OCI-LY1 (cell line): ENCODE measurements around the gene SLC5A11.
A peak's percentile ranks its signal among the peaks of the same experiment; 100 is the strongest.

Experiments
- H2AFZ ChIP-seq: fragments of 200-600 bp; sonication (generic), shearing (Covaris generic); 2 replicates; pipeline ENCODE4 v1.6.0; 2014; ENCODE audit warnings: antibody characterized with exemption, mild to moderate bottlenecking, low read length
- H3F3A ChIP-seq: fragments of 200-600 bp; sonication (generic), shearing (Covaris generic); 2 replicates; pipeline ENCODE4 v1.6.0; 2014; ENCODE audit warnings: mild to moderate bottlenecking, antibody characterized with exemption, low read length, moderate library complexity; ENCODE audit not compliant: insufficient read depth
- H3K27ac ChIP-seq: fragments of 200-600 bp; sonication (generic); 2 replicates; pipeline ENCODE4 v1.5.1; 2014; ENCODE audit warnings: low read length, mixed run types, mild to moderate bottlenecking, low read depth; ENCODE audit not compliant: poor library complexity, severe bottlenecking
- H3K27me3 ChIP-seq: fragments of 200-600 bp; sonication (generic); 2 replicates; pipeline ENCODE4 v1.6.0; 2014; ENCODE audit warnings: antibody characterized with exemption, mild to moderate bottlenecking, low read length, moderate library complexity; ENCODE audit not compliant: insufficient read depth
- H3K36me3 ChIP-seq: fragments of 200-600 bp; sonication (generic); 2 replicates; pipeline ENCODE4 v1.6.1; 2014; ENCODE audit warnings: mild to moderate bottlenecking, antibody characterized with exemption, low read length, moderate library complexity, mixed read lengths; ENCODE audit not compliant: insufficient read depth
- H3K4me1 ChIP-seq: fragments of 200-600 bp; sonication (generic); 2 replicates; pipeline ENCODE4 v1.5.1; 2014; ENCODE audit warnings: mild to moderate bottlenecking, low read length, moderate library complexity; ENCODE audit not compliant: insufficient read depth, severe bottlenecking
- H3K4me2 ChIP-seq: fragments of 200-600 bp; sonication (generic), shearing (Covaris generic); 2 replicates; pipeline ENCODE4 v1.6.1; 2014; ENCODE audit warnings: low read length
- H3K4me3 ChIP-seq: fragments of 200-600 bp; sonication (generic); 2 replicates; pipeline ENCODE4 v1.5.1; 2014; ENCODE audit warnings: low read length, low read depth, mild to moderate bottlenecking, mixed read lengths; ENCODE audit not compliant: poor library complexity, severe bottlenecking
- H3K79me2 ChIP-seq: fragments of 200-600 bp; shearing (Covaris generic); 2 replicates; pipeline ENCODE4 v1.6.1; 2016; ENCODE audit warnings: mixed run types, low read length, mixed read lengths; ENCODE audit not compliant: insufficient read depth
- H3K9ac ChIP-seq: fragments of 200-600 bp; sonication (generic), shearing (Covaris generic); 2 replicates; pipeline ENCODE4 v1.6.1; 2014; ENCODE audit warnings: mild to moderate bottlenecking, low read length, mixed read lengths
- H3K9me2 ChIP-seq: fragments of 200-600 bp; sonication (generic), shearing (Covaris generic); 2 replicates; pipeline ENCODE4 v1.6.1; 2014; ENCODE audit warnings: low read depth, mild to moderate bottlenecking, low read length, mixed read lengths
- H3K9me3 ChIP-seq: fragments of 200-600 bp; shearing (Covaris generic); 2 replicates; pipeline ENCODE4 v1.6.1; 2014; ENCODE audit warnings: low read length, mixed read lengths
- H4K20me1 ChIP-seq: fragments of 200-600 bp; sonication (generic), shearing (Covaris generic); 2 replicates; pipeline ENCODE4 v1.6.0; 2016; ENCODE audit warnings: mild to moderate bottlenecking, low read length; ENCODE audit not compliant: insufficient read depth
- EZH2 ChIP-seq: fragments of 200-600 bp; sonication (generic), shearing (Covaris generic); IDR thresholded peaks from 2 replicates; pipeline ENCODE4 v1.8.0; 2017; ENCODE audit warnings: borderline replicate concordance, mixed run types, mild to moderate bottlenecking, antibody characterized with exemption, low read length, moderate library complexity, mixed read lengths
- TF ChIP-seq, protein P1 (sequence below): fragments of 200-600 bp; sonication (generic), shearing (Covaris generic); IDR thresholded peaks from 2 replicates; pipeline ENCODE4 v1.5.1; 2017; ENCODE audit warnings: mild to moderate bottlenecking, antibody characterized with exemption, low read length, moderate library complexity, mixed read lengths

Gene SLC5A11

DNA sequence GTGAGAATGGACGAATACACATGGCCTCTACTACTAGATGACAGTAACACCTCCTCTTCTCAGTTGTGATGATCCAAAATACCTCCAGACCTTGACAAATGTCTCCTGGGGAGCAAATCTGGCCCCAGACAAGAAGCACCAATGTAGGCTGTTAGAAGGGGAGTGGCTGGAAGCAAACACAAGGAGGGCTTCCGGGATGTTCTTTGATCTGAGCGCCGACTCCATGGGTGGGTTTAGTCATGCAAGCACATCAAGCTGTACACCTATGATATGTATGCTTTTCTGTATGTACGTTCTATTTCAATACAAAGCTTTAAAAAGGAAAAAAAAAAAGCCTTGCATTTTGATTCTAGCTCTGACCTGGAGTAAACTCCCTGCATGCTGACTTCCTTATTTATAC lies 108.0 kb downstream of the SLC5A11 start:
- Histone ChIP-seq H3K4me3 (no peak overlapping the region), H3K9ac (no peak overlapping the region), H3K9me3 (no peaks in the 10 kb centered on the region), H3K9me2 (no peaks in the 10 kb centered on the region), H2AFZ (no peak overlapping the region), H3K27me3 (no peaks in the 10 kb centered on the region), H4K20me1 (no peaks in the 10 kb centered on the region), H3K4me2 (no peak overlapping the region), H3K4me1 (no peaks in the 10 kb centered on the region), H3K79me2 (no peaks in the 10 kb centered on the region), H3K27ac (no peak overlapping the region), H3K36me3 (peaks cover 54% of the 10 kb centered on the region), H3F3A (no peaks in the 10 kb centered on the region; the same call in 1 of the 2 replicates)
- TF ChIP-seq, protein P1, sequence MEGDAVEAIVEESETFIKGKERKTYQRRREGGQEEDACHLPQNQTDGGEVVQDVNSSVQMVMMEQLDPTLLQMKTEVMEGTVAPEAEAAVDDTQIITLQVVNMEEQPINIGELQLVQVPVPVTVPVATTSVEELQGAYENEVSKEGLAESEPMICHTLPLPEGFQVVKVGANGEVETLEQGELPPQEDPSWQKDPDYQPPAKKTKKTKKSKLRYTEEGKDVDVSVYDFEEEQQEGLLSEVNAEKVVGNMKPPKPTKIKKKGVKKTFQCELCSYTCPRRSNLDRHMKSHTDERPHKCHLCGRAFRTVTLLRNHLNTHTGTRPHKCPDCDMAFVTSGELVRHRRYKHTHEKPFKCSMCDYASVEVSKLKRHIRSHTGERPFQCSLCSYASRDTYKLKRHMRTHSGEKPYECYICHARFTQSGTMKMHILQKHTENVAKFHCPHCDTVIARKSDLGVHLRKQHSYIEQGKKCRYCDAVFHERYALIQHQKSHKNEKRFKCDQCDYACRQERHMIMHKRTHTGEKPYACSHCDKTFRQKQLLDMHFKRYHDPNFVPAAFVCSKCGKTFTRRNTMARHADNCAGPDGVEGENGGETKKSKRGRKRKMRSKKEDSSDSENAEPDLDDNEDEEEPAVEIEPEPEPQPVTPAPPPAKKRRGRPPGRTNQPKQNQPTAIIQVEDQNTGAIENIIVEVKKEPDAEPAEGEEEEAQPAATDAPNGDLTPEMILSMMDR: no peak
- TF ChIP-seq EZH2: no peak

DNA sequence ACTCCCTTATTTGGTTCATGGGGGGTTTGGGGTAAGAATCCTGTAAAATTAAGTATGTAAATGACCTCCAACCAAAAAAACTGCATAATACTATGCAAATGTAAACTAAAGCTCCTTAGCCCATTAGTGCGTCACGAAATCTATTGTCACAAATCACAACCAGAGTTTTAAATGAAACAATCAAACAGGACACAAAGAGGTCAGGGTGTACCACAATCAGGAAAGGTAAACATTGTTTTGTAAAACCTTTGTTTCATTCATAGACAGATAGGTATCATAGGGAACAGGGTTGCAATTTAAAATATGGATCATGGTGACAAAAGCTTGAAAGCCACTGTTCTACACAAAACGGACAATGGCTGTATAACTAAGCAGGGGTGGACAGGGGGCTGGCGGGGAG lies 108.4 kb downstream of the SLC5A11 start:
- no peaks in the 10 kb centered on the region for H3K9me2 ChIP-seq
- no peaks in the 10 kb centered on the region for H4K20me1 ChIP-seq
- no peak overlapping the region for H3K4me3 ChIP-seq
- no peaks in the 10 kb centered on the region for H3K79me2 ChIP-seq
- no peak overlapping the region for H3K27ac ChIP-seq
- no peaks in the 10 kb centered on the region; the same call in 1 of the 2 replicates for H3F3A ChIP-seq
- no peaks in the 10 kb centered on the region for H3K9me3 ChIP-seq
- peaks cover 54% of the 10 kb centered on the region for H3K36me3 ChIP-seq
- H2AFZ ChIP-seq: no peak overlapping the region
- no peaks in the 10 kb centered on the region for H3K27me3 ChIP-seq
- H3K4me1 ChIP-seq: no peaks in the 10 kb centered on the region
- H3K4me2 ChIP-seq: no peak overlapping the region
- H3K9ac ChIP-seq: no peak overlapping the region
- no peak for TF ChIP-seq EZH2
- TF ChIP-seq, protein P1: no peak

DNA sequence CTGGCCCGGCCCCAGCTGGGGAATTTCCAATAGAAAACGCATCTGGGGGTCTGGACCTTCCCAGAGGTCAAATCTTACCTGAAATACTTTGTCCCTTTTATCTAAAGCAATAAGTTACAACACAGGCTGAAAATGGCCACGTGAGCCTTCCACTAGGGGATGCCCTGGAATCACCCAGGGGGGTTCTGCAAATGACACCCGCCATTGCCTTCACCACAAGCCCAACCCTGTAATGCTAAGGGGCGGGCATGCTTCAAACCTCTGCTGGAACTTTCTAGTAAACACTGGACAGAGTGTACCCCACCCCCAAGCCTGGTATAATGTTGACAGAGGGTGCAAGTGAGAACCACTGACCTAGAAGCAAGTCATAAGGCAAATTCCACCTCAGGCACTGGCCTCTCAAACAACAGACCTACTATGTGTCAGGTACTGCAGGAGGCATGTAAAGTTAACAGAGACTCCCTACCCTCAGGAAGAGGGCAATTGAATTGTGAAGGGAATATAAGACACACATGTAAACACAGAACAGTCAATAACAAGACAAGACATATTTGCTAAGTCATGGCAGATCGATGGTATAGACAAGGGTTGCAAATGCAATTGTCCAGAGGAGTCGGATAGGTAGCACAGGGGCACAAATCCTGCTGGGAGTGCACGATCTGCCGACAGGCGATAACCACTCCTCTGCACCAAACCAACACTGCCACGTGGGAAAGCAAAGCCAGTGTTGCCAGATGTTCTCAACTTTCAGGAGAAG lies 110.4 kb downstream of the SLC5A11 start:
- TF ChIP-seq EZH2: no peak
- TF ChIP-seq, protein P1: 0 out of 2 replicates have a peak, but pooled peaks have one; percentile 16
- no peak overlapping the region for H3K27ac ChIP-seq
- no peaks in the 10 kb centered on the region for H3K4me1 ChIP-seq
- no peaks in the 10 kb centered on the region for H3K27me3 ChIP-seq
- H3K36me3 ChIP-seq: peaks cover 58% of the 10 kb centered on the region
- H3K4me2 ChIP-seq: no peak overlapping the region
- no peaks in the 10 kb centered on the region for H3K9me2 ChIP-seq
- H4K20me1 ChIP-seq: no peaks in the 10 kb centered on the region
- no peaks in the 10 kb centered on the region for H3K79me2 ChIP-seq
- H3K9ac ChIP-seq: no peak overlapping the region
- no peaks in the 10 kb centered on the region; the same call in 1 of the 2 replicates for H3F3A ChIP-seq
- no peak overlapping the region for H2AFZ ChIP-seq
- no peak overlapping the region for H3K4me3 ChIP-seq
- H3K9me3 ChIP-seq: no peaks in the 10 kb centered on the region
